GM13977 (cell line): ENCODE data around the gene GCDH.

Experiments
- DNase-seq: peaks from one replicate; pipeline ENCODE4 v3.0.0; 2012; ENCODE audit warnings: low spot score
- in situ Hi-C: fragments of 300-500 bp; cut with MboI; formaldehyde crosslinking; loops from one replicate; pipeline ENCODE4 v1.12.0; 2022; ENCODE audit warnings: low sequenced_read_pairs, low pct_unique_long_range_greater_than_20kb, mixed read lengths, inconsistent platforms; ENCODE audit not compliant: unreplicated experiment
- TF ChIP-seq, protein P1 (sequence below): IDR thresholded peaks from 2 replicates; pipeline ENCODE4 v1.5.1; 2012; ENCODE audit warnings: mild to moderate bottlenecking, control low read depth; ENCODE audit not compliant: insufficient read depth; ENCODE audit errors: extremely low read depth, missing control alignments

The GCDH gene

GRCh38 chr19:12856653-12857052 lies 34.3 kb upstream of the GCDH start:
- TF ChIP-seq, protein P1, sequence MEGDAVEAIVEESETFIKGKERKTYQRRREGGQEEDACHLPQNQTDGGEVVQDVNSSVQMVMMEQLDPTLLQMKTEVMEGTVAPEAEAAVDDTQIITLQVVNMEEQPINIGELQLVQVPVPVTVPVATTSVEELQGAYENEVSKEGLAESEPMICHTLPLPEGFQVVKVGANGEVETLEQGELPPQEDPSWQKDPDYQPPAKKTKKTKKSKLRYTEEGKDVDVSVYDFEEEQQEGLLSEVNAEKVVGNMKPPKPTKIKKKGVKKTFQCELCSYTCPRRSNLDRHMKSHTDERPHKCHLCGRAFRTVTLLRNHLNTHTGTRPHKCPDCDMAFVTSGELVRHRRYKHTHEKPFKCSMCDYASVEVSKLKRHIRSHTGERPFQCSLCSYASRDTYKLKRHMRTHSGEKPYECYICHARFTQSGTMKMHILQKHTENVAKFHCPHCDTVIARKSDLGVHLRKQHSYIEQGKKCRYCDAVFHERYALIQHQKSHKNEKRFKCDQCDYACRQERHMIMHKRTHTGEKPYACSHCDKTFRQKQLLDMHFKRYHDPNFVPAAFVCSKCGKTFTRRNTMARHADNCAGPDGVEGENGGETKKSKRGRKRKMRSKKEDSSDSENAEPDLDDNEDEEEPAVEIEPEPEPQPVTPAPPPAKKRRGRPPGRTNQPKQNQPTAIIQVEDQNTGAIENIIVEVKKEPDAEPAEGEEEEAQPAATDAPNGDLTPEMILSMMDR, result no peak
- in situ Hi-C loops, result no loop called here
- no peak for DNase-seq

DNA sequence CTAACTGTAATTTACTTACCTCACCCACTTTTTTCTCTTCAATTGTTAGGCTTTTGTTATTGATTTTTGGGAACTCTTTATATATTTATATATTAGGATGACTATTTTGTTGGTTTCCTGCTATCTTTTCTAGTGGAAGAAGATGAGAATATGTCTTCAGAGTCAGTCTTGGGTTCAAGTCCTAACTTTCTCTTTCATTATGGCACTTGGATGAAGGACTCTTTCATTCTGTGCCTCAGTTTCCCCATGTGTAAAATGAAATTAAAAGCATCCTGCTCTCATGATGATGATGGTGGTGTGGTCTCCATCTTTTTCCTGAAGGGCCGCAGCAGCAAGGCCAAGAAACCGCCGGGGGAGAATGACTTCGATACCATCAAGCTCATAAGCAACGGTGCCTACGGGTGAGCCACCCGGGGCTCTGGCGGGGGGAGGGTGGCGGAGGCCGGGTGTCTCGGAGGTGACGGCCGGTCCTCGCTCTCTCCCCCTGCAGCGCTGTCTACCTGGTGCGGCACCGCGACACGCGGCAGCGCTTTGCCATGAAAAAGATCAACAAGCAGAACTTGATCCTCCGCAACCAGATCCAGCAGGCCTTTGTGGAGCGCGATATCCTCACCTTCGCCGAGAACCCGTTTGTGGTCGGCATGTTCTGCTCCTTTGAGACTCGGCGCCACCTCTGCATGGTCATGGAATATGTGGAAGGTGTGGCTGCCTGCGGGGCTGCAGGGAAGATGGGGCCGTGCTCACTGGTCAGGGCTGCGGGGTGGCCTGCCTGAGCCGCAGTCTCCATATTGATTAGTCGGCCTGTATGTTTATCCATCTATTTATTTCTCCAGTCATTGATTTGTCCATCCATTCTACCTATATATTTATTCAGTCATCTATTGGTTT lies 32.7 kb upstream of the GCDH start:
- in situ Hi-C loops, result no loop called here
- DNase-seq, result no peak
- TF ChIP-seq, protein P1, result no peak

DNA sequence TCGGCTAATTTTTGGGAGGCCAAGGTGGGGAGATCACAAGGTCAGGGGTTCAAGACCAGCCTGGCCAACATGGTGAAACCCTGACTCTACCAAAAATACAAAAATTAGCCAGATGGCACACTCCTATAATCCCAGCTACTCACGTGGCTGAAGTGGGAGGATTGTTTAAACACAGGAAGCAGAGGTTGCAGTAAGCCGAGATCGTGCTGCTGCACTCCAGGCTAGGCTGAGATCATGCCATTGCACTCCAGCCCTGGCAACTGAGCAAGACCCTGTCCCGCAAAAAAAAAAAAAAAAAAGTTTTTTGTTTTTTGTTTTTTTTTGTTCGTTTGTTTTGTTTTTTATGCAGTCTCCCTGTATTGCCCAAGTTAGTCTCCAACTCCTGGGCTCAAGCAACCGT lies 31.4 kb upstream of the GCDH start:
- TF ChIP-seq, protein P1, result no peak
- no peak for DNase-seq
- in situ Hi-C loops, result no loop called here

DNA sequence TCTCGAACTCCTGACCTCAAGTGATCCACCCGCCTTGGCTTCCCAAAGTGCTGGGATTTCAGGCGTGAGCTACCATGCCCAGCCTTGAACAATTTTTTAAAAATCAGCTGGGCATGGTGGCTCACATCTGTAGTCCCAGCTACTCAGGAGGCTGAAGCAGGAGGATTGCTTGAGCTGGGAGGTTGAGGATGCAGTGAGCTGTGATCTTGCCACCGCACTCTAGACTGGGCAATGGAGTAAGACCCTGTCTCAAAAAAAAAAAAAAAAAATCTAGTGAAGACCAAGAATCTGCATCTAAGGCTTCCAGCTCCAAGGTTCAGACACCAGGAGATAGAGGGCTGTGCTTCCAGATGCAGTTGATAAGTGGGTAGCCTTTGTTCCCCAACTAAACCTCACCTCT lies 26.8 kb upstream of the GCDH start:
- DNase-seq, result no peak
- TF ChIP-seq, protein P1, result no peak
- in situ Hi-C loops, result no loop called here

DNA sequence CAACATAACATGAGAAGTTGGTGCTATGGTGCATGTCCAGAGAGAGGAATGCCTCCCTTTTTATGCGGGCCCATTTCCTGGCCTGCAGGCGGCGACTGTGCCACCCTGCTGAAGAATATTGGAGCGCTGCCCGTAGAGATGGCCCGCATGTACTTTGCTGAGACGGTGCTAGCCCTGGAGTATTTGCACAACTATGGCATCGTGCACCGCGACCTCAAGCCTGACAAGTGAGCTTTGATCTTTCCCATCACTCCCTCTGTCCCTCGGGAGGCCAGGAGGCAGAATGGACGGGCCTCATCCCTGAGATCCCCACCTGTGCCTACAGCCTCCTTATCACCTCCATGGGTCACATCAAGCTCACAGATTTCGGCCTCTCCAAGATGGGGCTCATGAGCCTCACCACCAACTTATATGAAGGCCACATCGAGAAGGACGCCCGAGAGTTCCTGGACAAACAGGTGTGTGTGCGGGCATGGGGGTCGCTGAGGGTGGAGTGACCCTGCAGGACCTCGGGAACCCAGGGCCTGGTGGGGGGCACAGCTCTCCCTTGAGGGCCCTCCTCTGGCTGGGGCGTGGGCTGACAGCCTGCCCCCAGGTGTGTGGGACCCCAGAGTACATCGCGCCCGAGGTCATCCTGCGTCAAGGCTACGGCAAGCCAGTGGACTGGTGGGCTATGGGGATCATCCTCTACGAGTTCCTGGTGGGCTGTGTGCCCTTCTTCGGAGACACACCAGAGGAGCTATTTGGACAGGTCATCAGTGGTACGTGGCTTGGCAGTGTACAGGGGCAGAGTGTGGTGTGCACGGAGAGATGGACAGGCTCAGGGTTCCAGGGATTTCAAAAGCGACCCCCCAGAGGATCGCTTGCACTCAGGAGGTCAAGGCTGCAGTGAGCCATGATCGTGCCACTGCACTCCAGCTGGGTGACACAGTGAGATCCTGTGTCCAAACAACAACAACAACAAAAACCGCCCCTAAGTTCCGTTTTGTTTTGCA lies 25.9 kb upstream of the GCDH start:
- TF ChIP-seq, protein P1, result no peak
- DNase-seq, result no peak
- in situ Hi-C loops, result no loop called here

- no peak for DNase-seq
- TF ChIP-seq, protein P1, result no peak
- in situ Hi-C loops, result no loop called here
Measured at GRCh38 chr19:12865746-12866415, 25.1 kb upstream of the GCDH start.
